HG03469 (cell line): ENCODE measurements around the gene B4GALNT4.
"Not testable (repeated sequence)": the region's sequence is repeated elsewhere in the genome, so short reads cannot be mapped to it uniquely, and the experiment has no call there.

Experiments
- ATAC-seq: cut with Tn5 transposase; IDR thresholded peaks from one replicate; pipeline ENCODE4 v1.9.1; 2021; ENCODE audit warnings: mild to moderate bottlenecking, moderate library complexity, moderate number of reproducible peaks; ENCODE audit not compliant: unreplicated experiment

The B4GALNT4 gene

DNA sequence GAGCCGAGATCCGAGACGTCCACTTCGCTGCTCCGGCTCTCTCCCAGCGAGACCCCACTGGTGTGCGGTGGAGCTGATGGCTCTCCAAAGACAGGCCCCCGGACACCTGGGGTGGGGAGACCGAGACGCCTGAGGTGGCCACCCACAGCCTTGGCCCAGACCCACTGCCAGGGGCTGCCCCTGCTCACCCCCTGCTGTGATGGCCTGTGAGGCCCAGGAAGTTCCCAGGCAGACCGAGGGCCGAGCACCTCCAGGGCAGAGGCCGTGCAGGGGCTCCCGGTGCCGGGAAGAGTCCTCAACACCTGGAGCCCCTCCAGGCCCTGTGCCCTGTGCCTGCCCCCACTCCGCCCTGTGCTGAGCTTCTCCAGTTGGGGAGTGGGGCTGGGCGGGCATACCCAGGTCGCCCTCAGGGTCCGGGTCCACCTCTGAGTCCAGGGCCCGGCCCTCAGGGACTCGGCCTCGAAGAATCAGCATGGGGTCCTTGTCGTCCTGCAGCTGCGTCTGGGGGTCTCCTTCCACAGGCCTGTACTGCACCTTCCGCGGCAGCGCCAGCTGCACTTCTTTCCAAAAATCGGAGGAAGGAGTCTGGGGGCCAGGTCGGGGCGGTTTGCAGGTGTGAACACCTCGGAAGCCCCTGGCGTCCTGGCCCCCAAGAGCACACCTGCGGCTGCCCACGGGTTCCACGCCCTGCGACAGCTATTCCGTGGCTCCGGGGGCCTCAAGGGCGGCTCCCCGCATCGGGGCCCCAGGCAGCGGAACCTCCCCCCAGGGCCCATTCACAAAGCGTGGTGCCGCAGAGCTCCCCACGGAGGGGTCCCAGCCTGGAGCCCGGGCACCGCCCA lies 36.9 kb downstream of the B4GALNT4 start:
- ATAC-seq: no peak

DNA sequence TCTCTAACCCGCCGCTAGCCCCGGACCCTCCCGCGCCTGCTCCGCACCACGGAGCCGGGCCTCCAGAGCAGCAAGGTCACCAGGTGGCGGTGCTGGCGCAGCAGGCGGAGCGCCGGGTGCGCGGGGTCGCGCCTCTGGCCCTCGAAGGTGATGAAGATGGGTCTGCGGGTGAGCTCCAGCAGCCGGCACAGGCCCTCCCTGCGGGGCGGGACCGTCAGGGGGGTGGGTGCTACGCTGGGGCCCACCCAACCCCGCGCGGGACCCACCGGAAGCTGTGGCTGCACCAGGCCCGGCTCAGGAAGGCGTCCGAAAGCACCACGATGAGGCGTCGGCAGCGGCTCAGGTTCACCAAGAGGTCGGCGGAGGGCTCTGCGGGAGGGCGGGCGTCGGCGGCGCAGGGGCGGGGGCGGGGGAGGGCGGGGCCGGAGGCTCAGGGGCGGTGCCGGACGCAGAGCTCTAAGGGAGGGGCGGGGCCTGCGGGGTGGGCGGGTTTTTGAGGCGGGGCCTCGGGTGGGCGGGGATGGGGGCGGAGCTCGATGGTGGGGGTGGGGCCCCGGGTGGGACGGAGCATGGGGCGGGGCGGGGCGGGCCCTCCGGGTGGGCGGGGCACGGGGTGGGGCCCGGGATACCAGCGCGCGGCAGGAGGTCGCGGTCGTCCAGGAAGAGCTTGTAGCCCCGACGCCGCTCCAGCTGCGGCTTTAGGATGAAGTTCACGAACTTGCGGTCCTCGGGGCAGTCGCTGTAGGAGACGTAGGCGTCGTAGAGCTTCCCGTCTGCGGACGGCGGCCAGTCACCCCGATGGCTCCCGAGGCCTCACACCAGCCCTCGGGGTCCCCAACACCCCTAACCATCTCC lies 37.7 kb downstream of the B4GALNT4 start:
- no peak for ATAC-seq

DNA sequence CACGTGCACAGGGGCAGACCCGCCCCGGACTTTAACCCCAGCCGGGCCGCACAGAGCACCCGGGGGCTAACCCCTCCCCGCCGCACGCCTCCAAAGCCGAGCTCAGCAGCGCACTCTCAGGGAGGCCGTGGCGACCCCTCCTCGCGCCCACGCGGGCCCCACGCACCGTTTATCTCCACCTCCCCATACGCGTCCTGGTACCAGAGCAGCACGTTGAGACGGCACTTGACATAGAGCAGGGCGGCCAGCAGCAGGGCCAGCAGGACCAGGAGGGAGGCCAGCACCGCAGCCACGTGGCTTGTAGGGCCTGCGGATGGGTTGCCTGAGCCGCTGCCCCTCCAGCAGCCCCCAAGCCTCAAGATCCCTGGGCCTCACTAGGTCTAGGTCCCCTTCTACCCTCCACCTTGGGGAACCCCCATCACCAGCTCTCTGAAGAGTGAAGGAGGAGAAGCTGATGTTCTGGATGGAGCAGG lies 38.4 kb downstream of the B4GALNT4 start:
- ATAC-seq: no peak

DNA sequence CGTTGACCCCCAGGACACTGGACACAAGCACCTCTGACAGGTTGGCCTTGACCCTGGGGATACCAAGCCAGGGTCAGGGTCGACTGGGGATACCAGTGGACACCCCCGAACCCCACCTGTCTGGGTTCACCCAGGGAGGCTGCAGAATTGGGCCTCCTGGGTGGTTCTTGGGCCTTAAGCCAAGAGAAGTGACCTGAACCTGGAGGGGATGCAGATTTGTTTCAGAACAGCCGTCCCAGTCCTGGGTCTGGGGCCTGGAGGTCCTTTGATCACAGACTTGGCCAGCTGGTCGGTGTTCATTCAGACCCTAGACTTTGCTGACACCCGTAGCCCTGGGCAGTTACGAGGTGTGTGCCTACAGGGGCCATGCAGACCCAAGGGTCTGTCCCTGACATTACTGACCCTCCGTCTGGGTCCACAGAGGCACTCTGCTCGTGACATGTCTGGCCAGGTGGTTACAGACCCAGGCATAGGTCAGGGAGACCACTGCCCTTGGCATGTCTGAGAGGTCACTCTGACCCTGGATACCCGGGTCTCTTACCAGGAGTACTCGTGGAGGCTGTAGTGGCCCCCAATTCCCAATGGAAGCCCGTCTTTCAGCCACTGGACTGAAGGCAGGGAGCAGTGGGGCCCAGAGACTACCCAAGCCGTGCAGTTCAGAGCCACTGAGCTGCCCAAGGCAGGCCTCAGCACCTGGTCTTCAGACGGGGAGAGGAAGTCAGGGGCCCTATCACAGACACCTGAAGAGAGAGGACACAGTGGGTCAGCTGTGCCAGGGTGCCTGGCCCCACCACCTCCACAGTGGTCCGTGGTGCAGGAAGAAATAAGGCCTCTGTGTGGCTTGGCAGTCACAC lies 39.1 kb downstream of the B4GALNT4 start:
- ATAC-seq: no peak

DNA sequence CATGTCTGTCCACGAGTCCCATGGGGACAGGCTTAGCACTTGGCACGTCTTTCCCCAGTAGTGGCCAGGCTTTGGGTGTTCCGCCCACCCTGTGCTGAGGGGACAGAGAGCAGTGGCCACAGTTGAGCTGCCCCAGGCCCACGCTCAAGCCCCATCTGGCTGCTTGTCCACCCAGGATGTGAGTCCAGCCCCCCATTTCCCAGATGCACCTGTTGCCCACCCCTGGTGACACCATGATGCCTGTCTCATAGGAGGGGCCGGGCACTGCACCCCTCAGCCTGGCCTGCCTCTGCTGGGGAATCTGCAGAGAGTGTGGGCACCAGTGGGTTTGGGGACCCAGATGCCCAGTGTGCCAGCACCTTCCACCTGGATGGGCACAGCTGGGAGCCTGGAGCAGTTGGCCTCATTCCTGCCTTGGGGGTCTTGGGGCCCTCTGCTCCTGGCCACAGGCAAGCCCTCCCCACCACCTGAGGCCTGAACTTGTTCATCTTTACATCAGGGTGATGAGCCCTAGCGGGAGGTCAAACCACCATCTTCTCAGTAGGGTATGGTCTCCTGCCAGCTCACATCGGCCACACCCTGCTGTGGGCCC lies 39.8 kb downstream of the B4GALNT4 start:
- ATAC-seq: no peak

DNA sequence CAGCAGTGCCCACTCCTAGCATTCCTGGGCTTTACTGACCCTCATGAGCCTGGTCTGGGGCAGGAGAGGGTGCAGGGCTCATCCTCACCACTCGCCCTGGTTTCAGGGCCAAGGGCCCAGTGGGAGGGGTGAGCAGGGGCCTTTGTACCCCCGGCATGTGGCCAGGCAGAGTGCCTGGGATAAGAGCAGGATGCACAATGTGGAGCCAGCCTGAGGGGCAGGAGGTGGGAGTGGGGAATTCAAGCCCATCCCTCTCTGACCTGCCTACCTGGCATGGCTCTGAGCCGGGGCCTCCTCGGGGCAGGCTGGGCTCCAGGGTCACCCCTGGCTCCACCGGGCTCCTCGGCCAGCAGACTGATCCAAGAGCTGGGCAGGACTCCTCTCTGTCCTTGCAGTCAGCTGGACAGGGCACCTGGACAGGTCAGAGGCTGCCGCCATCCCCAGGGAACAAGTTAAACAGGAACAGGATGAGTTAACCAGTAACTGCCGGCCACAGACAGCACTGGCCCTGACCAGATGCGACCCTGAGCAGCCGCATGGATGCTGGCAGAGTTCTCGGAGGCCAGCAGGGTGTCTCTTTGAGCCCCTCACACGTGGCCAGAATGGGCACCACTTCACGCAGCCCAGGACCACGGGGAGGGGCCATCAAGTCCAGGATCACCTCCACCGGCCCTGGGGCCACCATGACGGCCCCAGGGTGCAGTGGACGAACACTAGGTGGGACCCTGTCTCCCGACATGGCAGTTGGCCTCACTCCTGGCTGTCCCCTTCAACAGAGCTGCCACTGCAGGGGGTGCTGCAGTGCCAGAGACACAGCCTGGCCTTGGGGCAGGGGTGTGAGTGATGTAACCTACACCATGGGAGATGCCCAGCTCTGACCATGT lies 40.5 kb downstream of the B4GALNT4 start:
- no peak for ATAC-seq

DNA sequence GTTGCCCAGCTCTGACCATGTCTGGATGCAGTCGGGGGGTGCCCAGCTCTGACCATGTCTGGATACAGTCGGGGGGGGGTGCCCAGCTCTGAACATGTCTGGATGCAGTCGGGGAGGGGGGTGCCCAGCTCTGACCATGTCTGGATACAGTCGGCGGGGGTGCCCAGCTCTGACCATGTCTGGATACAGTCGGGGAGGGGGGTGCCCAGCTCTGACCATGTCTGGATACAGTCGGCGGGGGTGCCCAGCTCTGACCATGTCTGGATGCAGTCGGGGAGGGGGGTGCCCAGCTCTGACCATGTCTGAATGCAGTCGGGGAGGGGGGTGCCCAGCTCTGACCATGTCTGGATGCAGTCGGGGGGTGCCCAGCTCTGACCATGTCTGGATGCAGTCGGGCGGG lies 41.4 kb downstream of the B4GALNT4 start:
- ATAC-seq: not testable (repeated sequence)

DNA sequence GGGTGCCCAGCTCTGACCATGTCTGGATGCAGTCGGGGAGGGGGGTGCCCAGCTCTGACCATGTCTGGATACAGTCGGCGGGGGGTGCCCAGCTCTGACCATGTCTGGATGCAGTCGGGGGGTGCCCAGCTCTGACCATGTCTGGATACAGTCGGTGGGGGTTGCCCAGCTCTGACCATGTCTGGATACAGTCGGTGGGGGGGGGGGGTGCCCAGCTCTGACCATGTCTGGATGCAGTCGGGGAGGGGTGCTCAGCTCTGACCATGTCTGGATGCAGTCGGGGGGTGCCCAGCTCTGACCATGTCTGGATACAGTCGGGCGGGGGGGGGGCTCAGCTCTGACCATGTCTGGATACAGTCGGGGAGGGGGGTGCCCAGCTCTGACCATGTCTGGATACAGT lies 42.2 kb downstream of the B4GALNT4 start:
- not testable (repeated sequence) for ATAC-seq

DNA sequence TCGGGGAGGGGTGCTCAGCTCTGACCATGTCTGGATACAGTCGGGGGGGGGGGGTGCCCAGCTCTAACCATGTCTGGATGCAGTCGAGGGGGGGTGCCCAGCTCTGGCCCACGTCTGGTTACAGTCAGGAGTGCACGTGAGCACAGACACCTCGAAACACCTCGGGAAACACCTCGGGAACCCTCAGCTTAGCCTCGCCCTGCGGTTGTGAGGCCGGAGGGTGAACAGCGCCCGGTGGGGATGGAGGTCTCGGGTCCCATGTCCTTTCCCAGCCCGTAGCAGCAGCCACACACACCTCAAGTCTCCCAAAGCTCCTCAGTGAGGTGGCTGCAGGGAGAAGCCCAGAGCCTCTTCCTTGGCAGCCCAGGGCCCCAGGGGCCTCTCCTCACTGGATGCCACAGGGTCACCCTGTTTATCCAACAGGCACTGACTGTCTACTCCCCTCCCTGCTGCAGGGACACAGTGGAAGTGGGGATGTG lies 43.4 kb downstream of the B4GALNT4 start:
- ATAC-seq: no peak

DNA sequence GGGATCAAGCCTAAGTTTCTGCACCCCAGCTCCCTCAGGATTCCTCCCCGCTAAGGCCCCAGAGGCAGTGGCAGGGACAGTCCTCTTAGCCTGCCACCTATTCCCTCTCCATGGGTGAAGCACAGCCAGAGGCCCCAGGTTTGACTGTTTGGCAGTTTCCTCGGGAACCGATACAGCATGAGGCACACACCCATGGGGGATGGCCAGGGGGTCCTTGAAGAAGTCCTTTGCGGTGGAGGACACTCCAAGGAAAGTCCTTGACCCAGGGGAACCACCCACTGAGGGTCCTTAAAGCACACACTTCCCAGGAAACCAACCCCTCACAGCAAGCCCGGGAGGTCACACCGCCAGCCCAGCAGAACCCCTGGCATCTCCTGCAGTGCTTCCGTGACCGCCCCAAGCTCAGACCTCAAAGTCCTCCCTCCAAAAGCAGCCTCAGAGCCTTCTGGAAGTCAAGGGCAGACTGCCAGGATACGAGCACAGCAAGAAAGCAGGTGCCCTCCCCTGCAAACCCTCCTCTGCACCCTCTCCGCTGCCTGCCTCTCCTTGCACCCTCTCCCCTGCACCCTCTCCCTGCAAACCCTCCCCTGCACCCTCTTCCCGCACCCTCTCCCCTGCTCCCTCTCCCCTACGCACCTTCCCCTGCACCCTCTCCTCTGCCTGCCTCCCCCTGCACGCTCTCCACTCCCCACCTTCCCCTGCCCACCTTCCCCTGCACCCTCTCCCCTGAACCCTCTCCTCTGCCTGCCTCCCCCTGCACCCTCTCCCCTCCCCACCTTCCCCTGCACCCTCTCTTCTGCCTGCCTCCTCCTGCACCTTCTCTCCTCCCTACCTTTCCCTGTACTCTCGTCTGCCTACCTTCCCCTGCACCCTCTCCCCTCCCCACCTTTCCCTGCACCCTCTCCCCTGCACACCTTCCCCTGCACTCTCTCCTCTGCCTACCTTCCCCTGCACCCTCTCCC lies 44.1 kb downstream of the B4GALNT4 start:
- ATAC-seq: no peak

DNA sequence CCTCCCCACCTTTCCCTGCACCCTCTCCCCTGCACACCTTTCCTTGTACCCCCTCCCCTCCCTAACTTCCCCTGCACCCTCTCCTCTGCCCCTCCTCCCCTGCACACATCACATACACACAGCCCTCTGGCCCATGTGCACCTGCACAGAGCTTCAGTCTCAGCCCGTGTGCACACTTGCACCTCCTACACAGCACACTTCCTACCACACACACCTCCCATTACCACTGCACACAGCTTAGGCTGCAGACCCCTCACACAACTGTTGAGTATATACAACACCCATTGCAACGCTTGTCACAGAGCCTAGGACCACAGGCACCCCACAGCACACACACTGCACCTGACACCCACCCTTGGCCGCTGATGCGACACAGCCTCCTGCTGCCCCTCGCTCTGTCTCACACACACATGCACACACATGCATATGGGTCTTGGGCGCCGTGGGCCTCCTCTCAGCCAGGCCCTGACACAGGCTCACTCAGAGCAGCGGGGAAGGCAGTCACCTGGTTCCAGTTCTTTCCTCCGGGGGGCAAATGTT lies 45.1 kb downstream of the B4GALNT4 start:
- ATAC-seq: no peak

DNA sequence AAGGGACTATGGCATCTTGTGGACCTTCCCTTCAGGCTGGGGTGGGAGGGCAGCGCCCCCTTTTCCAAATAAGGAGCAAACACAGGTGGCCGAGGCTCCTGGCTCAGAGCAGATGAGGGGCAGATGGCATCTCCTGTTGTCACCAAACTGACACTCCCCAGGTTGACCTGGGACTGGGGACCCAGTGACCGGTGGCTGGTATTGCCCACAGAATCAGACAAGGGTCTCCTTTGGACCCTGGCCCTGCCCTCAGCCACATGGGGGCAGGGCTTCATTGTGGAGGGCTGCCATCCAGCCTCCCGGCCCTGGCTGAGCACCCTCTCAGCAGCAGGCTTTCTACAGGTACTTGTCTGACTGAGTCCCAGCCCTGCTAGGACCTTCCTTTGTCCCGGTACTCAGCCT lies 46.3 kb downstream of the B4GALNT4 start:
- ATAC-seq: no peak

DNA sequence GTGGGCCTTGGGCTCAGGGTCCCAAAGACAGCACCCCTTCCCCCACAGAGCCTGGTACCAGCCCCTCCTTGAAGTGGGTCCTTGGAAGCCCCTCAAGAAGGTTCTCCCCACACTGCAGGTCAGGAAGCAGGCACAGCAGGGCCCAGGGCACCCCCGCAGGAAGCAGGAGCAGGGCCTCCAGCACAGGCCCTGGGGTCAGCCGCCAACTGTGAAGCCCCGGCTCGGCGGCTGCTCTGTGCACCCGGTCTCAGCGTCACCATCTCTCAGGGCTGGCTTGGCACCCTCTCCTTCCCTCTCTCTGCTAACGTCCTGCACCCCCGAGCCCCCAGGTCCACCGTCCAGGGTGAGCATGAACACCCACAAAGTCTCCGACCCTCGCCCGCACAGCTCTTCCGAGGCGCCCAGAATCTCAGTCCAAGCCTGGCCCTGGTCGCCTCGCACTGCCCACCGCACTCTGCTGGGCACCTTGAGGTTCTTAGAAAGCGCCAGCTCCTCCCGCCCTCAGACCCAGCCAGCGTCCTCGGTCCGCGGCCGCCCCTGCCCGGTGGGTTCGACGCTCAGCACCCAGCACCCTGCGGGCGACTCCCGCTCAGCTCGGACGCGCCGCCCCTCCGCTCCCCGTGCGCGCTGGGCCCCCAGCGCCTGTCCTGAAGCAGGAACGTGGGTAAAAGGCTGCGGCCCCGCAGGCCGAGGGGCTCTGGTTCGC lies 46.9 kb downstream of the B4GALNT4 start:
- ATAC-seq: no peak

DNA sequence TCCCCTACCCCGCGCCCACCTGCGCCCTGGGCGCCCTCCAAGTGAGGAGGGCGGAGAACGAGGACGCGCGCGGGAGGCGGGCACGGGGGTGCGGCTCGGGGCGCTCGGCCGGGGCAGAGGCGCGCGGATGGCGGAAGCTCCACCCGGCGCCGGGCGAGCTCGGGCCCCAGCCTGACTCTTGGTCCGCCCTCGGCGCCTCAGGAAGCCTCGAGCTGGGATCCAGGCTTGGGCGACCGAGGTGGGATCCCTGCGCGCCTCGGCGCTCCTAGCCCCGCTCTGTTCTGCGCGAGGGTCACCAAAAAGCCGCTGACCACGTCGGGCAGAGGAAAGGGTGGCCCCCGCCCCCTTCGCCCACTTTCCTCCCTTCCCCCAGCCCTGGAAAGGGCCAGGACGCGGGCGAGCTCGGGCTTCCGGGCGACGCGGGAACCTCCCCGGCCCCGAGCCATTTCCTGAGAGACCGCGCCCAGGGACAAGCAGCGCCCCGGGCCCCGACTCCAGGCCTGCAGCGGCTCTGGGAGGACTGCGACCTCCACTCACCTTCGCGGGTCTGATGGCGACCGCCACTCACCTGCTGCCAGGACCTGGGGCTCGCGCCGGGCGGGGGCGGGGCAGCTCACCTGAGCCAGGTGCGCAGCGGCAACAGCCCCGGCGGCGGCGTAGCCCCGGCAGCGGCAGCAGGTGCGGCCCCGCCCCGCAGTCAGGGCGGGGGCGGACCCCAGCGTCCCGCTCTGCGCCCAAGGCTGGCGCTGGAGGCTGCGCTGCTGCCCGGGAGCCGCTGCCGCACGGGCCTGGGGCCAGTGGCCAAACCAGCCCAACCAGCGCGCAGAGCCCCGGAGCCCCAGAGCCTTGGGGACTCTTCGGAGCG lies 47.7 kb downstream of the B4GALNT4 start:
- ATAC-seq: no peak

DNA sequence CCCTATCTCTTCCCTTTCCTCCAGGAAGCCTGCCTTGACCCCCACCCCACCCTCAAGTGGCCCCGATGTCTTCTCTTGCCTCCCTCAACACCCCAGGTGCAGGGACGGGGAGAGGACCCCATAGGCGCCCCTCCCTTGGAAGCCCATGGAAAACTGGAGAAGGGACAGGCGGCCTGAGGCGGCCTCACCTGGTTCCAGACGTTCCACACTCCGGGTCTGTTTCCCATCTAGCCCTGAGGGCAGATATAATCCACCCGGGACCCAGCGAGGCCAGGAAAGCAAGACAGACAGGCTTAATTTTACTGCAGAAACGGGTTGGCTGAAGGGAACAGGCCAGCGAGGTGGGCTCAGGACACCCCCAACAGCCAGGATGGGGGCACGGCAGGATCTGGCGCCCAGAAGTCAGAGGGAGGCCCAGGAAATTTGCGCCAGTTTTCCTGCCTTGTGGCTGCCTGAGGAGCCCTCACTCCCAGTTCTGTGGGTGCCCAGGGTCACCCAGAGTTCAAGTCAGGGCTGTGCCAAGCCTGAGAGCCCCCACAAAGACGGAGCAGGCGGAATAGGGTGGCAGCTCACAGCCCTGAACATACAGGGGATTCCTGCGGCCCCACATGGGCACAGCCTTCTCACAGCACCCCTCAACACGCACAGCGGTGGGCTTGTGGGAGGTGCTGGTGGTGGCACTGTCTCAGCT lies 48.5 kb downstream of the B4GALNT4 start:
- no peak for ATAC-seq
